HG03066 (cell line): ENCODE results near the gene UBE2Q2.
"Not testable (repeated sequence)": the region's sequence is repeated elsewhere in the genome, so short reads cannot be mapped to it uniquely, and the experiment has no call there.

Experiments
- ATAC-seq: cut with Tn5 transposase; IDR thresholded peaks from one replicate; pipeline ENCODE4 v1.9.1; 2021; ENCODE audit warnings: low read depth; ENCODE audit not compliant: unreplicated experiment

Gene UBE2Q2

DNA sequence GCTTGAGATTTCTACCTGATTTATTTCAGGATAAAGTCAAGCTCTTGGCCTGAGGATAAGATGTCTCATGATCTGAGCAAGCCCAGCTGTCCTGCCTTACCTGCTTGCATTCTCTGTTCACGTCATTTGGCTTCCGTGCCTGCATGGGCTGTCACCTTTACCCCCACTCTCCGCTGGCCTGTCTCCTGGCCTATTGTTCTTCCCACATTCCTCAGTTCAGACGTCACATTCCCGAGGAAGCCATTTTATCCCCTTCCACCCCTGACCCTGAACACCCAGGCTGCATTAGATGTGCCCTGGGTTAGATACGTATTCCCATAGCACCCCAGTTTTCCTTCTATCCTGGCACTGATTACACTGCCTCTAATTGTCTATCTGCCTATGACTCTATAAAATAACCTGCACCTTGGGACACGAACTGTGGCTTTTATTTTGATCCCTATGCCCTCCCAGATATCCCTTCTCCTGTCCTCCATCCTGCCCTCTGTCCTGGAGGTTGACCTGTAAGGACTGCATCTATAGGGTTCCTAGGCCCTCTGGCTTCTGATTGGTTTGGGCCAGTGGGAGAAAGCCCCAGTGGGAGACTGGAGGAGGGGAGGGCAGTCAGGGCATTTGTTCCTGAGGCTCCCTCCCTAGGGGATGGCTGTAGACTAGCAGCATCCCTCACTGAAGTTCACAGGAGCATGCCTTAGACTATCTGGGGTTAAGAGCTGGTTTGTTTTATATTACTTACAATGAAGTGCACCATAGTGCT is 19.2 kb upstream of the UBE2Q2 start:
- ATAC-seq = no peak

DNA sequence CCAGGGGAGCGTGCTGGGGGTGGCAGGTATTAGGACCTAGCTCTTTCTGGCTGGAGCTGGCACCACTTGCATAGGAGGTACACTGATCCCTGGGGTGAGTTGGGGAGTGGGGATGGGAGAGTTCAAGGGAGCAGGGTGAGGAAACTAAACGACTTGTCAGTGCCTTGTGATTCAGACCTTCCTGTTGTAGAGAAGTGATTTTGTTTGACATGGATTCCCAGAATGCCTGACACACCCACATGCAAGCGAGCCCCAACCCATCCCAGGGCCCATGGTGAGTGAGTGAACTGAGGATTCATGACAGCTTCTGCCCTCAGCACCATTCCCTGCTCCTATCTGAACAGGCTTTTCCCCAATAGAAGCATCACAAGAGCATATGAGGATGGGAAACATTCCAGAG is 15.6 kb upstream of the UBE2Q2 start:
- ATAC-seq = no peak

DNA sequence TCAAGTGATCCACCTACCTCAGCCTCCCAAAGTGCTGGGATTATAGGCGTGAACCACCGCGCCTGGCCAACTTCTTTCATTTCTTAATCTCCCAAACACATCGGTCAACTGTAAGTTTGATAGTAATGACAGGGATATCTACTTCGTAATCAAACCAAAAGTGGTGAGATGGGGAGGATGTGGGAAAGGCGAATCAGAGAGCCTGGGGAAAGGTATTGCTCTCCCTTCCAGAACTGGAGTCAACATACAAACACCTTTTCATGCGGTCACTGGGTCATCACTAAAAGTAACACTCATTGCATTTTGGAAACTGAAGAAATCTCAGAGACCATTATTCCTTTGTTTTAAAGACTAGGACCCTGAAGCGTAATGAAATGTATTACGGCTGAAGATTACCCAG is 14.8 kb upstream of the UBE2Q2 start:
- ATAC-seq = no peak

DNA sequence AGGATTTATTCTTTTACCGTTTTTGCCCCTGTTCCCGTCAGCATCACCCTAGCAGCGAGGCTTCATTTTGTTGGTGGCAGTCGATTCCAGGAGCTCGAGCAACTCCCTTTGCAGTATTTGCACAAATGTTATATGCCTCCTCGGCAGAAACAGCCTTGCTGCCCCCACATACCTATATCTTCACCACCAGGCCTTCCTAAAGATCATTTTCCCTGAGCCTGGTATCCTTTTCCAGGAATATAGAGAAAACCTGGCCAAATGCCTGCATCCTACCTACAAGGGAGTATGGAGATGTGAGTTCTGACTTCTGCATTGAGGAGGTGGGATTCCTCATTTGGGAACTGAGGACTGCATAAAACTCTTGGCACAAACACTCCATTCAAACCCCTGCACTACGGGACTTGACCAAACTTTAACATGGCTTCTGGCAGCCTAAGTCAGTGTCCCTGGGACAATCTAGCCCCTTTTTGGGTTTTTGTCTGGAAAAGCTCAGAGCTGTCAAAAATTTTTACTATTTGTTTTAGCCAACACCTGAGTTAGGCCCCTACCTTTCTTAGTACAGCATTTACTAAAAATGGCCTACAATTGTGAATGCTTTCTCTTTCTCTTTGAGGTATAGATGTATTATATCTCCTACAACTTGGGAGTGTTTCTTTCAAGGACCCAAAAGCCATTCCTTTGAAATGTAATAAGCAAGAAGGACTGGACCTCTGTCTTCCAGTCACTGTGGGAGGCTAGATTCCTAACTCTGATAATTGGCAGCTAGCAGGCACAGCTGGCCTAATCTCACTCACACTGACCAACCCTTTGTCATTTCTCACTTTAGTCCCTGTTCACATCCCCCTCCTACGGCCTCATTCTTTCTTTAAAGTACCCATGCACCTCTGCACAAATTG is 12.1 kb upstream of the UBE2Q2 start:
- ATAC-seq = no peak

DNA sequence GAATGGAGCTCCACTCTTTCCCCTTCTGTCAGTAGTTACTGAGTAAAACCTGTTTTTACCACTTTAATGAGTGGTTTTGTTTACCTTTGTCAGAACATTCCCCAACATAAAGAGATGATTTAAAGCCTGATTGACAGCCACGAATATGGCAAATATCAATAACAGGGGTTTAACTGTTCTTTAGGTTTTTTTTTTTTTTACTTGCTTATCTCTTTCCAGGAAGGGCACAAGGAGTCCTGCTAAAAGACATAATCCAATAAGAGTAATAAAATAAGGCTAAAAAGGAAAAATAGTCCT is 11.5 kb upstream of the UBE2Q2 start:
- ATAC-seq = no peak

DNA sequence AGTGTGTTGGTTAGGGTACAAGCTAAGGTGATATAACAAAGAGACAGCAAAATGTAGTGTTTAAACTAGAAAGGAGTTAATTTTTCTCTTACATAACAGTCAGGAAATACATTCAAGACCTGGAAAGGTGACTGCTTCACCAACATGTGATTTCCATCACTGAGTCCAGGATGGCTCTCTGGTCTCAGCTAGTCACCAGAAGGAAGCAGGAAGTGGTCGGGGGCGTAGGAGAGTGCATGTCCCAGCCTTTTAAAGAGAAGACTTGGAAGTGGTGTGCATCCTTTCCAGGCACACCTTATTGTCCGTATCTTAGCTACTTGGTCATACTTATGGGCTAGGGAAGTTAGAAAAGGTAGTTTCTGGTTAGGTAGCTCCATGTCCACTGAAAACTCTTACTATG is 11.1 kb upstream of the UBE2Q2 start:
- ATAC-seq = no peak

DNA sequence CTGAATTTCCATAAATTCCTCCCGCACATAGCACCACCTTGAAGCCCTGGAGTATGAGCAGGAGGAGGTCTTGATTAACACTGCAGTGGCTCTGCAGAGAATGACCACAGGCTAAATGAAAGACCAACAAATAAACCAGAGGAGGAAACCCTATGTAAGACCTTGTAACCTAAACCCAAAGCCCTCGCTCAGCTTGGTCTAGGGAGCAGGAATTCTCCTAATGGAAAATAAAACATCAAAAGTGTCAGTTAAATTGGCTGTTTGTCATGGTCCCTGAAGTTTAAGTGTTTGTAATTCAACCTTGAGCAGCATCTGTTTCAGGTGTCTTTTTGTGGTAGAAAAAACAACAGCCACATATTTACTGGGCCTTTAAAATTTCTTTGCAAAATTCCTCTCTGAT is 9.2 kb upstream of the UBE2Q2 start:
- ATAC-seq = no peak

DNA sequence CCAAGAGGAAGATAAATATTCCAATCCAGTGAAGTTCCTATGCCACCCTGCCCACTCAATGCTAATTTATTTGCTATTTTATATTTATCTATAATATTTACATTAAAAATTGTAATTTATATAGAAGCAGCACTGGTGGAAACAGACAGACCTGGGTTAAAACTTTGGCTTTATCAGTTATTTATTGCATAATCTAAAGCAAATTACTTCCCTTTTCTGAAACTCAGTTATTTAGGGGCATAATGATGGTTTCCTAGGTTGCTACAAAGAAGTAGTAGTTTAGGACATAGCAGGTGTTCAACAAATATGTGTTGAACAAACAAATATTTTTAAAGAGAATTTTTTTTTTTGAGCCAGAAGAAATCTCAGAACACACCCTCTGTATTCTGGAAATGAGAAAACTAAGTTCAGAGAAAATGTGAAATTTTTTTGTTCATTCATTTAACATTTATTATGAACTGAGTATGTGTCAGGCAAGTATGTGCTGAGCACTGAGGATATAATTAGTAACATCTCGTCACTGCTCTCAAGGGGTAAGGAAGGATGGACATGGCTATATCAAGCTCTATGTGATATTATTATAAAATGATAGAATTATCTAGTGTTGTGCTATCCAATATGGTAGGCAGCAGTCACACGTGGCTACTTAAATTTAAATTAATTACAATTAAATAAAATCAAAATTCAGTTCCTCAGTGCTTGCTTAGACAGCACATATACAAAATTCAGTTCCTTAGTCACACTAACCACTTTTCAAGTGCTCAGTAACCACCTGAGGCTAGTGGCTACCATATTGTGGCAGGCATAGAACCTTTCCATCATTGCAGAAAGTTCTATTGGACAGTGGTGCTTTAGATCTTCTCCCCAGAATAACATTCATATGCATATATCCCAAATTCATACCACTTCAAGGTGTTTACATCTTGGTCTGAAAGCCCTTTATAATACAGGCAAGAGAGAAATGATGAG is 7.0 kb upstream of the UBE2Q2 start:
- peak; percentile 13 for ATAC-seq

DNA sequence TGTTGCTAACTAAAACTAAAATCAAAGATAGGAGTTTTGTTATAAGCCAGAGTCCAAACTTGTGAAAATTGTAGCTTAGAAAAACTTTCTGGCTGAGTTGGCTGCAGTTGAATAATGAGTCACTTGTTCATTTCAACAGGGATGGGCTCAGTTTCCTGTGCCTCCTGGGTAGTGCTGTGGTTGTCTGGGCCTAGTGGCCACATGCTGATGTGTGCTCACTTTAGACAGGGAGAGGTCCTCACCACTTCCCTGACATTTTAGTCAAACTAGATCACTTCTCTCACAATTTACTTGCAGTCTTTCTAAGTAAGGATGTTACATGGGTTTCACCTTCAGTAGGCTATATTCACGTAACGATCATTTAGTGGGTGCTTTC is 6.3 kb upstream of the UBE2Q2 start:
- ATAC-seq = peak; percentile 75

DNA sequence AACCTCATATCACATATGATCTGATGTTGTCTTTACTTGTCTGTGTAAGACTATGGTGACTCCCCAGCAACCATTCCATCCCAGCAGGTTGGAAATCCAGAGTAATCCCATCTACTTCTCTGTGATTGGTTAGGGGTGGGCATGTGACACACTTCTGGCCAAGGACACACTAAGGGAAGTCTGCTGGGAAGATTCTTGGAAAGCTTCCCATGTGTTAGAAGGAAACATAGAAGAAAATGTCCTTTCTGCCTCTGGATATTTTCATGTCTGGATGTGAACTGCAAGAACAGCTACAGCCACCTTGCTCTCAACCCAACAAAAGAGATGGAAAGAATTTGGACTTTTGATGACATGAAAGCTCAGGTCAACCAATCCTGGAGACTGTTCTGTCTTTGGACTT is 2.6 kb upstream of the UBE2Q2 start:
- ATAC-seq = no peak

DNA sequence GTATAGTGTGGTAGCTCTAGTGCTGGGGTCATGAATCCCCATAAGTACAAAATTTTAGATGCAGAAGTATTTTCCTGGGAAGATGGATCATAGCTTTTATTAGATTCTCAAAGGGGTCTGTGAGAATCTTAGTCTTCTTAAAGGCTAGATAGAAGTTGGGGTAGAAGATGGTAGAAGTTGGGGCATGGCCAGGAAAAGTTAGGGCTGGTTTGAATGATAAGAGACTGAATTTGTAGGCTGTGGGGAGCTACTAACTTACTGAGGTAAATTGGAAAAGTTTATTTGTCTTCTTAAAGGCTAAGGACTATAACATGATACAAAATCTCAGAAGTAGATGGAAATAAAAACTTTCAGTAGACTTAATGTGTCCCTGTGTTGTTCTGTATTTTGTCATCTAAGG is 1.6 kb upstream of the UBE2Q2 start:
- no peak for ATAC-seq

DNA sequence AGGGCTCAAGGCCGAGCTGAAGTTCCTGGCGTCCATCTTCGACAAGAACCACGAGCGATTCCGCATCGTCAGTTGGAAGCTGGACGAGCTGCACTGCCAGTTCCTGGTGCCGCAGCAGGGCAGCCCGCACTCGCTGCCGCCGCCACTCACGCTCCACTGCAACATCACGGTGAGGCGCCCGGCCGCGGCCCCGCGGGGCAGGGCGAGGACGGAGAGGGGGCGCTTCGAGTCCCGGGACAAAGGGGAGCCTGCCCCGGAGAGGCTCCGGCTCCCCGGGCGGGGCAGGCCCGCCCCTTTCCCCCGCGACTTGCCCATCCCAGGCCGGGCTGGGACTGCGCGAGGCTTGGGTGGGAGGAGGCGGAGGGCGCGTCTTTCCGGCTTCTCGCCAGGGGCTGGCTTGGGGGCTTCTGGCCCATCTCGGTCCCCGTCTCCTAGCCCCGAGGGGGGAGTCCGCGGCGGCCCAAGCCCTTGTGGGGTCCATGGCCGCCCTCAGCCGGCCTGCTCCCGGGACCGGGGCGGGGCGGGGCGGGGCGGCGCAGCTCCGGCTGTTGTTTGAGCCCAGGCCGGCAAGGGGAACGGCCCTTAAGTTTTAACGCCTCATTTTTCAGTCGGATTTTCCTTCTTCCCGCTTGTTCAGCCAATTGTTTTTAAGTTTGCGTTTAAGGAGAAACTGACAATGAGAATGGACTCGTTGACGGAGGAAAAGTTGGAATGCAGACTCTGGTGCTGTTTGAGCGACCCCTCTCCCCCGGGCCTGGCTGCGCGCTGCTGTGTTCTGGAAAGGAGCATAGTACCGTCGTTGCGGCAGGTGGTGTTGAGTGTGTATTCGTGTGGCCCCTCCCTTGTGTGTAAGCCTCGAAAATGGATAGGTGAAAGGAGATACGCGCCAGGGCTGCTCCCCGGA is 683 bp downstream of the UBE2Q2 start:
- ATAC-seq = peak; percentile 49

DNA sequence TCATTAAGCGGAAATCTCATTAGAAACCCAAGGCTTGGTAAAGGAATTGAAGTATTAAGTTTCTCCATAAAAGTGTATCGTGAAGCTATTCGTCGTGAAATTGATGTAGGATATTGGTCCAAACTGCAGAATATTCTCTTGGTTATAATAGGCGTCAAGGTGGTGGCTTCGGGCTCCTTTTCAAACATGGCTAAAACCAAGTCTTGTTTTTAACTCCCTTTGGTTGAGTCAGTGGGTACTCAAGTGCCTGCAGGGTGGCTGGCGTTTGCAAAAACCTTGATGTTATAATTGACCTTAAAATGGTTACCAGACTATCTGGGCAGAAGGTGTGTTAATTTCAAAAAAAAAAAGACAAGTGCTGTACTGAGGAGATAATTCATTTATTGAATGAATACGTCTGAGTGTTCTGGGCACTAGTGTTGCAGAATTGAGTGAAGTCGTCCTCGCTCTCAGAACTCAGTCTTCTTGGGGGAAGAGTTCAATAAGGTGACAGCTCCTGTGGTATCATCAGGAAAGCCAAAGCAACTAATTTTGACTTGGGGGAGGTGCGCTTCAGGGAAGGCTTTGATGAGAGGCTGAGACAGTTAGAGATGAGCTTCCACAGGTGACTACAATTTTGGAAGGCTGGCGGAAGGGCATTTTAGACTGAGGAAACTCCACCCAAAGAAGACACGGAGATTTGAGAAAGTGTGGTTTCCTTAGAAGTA is 1.5 kb downstream of the UBE2Q2 start:
- no peak for ATAC-seq

DNA sequence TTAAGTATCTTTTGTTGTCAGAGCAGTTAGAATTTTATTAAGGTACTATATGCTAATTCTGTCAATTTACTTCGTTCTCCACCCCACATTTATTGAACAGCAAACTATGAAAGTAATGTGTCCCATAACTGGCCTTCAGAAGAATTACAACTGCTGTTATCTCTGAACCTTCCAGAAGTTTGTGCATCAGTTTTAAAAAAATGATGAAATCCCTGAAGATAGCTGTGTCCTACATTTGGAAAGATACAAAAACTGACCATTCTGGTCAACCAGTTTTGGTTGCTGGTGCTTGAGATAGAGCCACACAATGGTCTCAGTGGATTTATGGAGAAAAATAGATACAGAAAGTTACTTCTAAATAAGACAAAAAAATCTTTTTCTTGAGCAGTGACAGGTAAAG is 5.9 kb downstream of the UBE2Q2 start:
- no peak for ATAC-seq

DNA sequence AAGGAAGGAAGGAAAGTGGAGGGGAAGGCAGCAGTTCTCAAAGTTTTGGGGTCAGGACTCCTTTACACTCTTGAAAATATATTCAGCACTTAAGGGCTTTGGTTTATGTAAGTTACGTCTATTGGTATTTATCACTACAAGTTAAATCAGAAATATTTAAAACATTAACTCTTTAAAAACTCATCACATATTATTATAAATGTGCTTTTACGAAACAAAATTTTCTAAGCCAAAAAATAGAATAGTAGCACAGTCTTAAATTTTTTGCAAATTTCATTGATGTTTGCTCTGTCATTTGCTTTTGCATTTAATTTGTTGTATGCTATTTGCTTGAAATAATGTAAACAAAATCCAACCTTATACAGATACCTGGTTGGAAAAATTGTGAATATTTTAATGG is 7.5 kb downstream of the UBE2Q2 start:
- no peak for ATAC-seq

DNA sequence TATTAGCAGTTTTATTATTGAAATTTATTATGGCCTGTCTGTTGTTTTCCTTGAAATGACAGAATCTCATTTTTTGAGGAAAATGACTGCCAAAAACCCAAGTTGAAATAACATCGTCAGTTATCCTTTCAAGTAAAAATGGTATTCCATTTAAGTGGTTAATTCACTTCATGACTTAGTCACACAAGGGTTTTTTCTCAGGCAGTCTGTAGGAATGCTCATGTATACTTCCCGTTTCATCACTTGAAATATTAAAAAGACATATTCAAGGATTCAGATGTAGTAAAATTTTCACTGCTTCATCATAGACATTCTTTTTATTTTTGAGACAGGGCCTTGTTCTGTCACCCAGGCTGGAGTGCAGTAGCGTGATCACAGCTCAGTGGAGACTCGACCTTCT is 8.3 kb downstream of the UBE2Q2 start:
- ATAC-seq = not testable (repeated sequence)

DNA sequence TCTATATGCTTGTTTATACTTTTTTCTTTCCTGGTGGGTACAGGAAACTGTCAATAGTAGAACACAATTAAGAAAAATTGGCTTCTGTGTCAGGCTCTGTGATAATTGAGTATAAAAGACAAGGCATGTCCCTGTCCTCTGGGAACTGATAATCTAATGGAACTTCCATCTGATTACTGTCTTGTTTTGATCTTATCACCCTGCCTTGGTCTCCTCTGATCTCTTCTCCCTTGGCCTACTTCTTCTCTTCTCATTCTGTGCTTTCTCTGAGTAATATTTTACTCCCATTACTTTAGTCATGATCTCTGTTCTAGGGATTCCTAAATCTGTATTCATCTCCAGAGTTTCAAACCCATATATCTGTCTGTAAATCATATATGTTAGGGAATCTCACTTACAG is 14.6 kb downstream of the UBE2Q2 start:
- ATAC-seq = no peak

DNA sequence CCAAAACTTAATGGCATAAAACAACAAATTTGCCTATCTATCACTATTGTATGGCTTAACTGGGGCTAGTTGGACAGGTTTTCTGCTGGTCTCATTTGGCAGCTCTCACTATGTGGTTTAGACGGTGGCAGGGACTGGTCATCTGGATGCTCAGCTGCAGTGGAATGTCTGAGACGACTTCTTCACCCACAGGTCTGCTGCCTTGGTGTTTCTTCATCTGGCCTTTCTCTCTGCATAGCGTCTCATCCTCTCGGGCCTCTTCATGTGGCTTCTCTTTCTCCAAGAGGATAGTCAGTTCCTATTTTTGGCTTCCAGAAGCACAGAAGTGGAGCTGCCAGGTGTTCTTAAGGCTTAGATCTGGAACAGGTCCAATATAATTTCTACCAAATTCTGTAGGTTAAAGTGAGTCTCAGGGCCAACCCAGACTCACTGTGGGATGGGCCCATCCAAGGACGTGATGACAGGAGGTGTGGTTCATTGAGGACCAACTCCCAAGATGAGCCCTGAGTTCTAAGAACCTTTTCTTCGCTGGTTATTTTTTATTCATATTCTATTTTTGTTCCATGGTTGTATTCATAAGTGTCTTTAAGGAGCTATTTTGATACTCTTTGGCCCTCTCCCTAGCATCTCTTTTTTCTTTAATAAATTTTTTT is 18.6 kb downstream of the UBE2Q2 start:
- no peak for ATAC-seq

DNA sequence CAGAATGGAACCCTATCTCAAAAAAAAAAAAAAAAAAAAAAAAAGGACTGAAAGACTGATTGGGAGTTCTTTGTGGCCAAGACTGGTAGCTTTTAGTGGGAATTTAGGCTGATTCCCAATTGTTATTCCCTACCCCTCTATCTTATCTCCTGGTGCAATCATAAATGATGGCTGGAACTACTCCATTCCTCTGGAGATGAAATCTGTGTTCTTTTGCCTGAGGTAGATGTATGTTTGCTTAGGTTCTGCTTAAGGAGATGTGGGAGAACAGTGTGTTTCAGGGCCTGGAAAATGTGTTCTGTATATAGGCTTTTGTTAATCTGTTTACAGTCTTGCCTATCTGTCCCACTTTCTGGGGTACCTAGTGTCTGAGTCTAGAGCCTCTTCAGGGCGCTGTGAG is 19.5 kb downstream of the UBE2Q2 start:
- ATAC-seq = no peak
